ENCODE data around the gene F11. TPM values are rescaled to one million over a fixed set of nuclear protein-coding genes. Genes with fewer than 3 reads are reported as not detected.

Gene F11
- not detected for total RNA-seq

GRCh38 chr4:186265683-186266652, at the start of gene F11:
TSS of gene F11 (plus strand) at chr4:186266189. CDS start at chr4:186267137, 948 bp downstream.
- 69 to 78% methylated on average over 10 of the region's 10 CpGs for WGBS, 2 donors
- H3K9me3 ChIP-seq, result no peaks in the 10 kb centered on the region
- H3K36me3 ChIP-seq, result no peaks in the 10 kb centered on the region
- H3K4me3 ChIP-seq (replicated peaks in 1 of 3), result no peak within 1 kb of the TSS
- H3K27me3 ChIP-seq, result no peaks in the 10 kb centered on the region
- TF ChIP-seq, protein P1, sequence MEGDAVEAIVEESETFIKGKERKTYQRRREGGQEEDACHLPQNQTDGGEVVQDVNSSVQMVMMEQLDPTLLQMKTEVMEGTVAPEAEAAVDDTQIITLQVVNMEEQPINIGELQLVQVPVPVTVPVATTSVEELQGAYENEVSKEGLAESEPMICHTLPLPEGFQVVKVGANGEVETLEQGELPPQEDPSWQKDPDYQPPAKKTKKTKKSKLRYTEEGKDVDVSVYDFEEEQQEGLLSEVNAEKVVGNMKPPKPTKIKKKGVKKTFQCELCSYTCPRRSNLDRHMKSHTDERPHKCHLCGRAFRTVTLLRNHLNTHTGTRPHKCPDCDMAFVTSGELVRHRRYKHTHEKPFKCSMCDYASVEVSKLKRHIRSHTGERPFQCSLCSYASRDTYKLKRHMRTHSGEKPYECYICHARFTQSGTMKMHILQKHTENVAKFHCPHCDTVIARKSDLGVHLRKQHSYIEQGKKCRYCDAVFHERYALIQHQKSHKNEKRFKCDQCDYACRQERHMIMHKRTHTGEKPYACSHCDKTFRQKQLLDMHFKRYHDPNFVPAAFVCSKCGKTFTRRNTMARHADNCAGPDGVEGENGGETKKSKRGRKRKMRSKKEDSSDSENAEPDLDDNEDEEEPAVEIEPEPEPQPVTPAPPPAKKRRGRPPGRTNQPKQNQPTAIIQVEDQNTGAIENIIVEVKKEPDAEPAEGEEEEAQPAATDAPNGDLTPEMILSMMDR (IDR thresholded peaks at IDR 0.05), result no peak
- no peak for TF ChIP-seq POLR2A (IDR thresholded peaks at IDR 0.05)
- DNase-seq, result no peak
- H3K27ac ChIP-seq, result no peak within 1 kb of the TSS
- intact Hi-C loops (cut with DNase I), result no loop called here
- H3K4me1 ChIP-seq, result no peaks in the 10 kb centered on the region

- DNase-seq, result no peak
- H3K9me3 ChIP-seq, result no peaks in the 10 kb centered on the region
- H3K27ac ChIP-seq, result no peak overlapping the region
- H3K27me3 ChIP-seq, result no peaks in the 10 kb centered on the region
- TF ChIP-seq POLR2A (IDR thresholded peaks at IDR 0.05), result no peak
- TF ChIP-seq, protein P1 (IDR thresholded peaks at IDR 0.05), result no peak
- no peaks in the 10 kb centered on the region for H3K36me3 ChIP-seq
- WGBS, 2 donors, result 66 to 67% methylated on average over 8 of the region's 8 CpGs
- H3K4me3 ChIP-seq (replicated peaks in 1 of 3), result no peak overlapping the region
- H3K4me1 ChIP-seq, result no peaks in the 10 kb centered on the region
- intact Hi-C loops (cut with DNase I), result no loop called here
Measured at GRCh38 chr4:186216465-186217024, 49.4 kb upstream of the F11 start.

- no peak for DNase-seq
- Histone ChIP-seq H3K36me3 (no peaks in the 10 kb centered on the region), H3K9me3 (no peaks in the 10 kb centered on the region), H3K4me3 (replicated peaks in 1 of 3) (no peak overlapping the region), H3K27me3 (no peaks in the 10 kb centered on the region), H3K4me1 (no peaks in the 10 kb centered on the region), H3K27ac (no peak overlapping the region)
- intact Hi-C loops (cut with DNase I), result no loop called here
- no peak for TF ChIP-seq POLR2A (IDR thresholded peaks at IDR 0.05)
- TF ChIP-seq, protein P1 (IDR thresholded peaks at IDR 0.05), result no peak
- WGBS, 2 donors, result 73 to 80% methylated on average over 1 of the region's 1 CpG
Measured at GRCh38 chr4:186217733-186218293, 48.2 kb upstream of the F11 start.

DNA sequence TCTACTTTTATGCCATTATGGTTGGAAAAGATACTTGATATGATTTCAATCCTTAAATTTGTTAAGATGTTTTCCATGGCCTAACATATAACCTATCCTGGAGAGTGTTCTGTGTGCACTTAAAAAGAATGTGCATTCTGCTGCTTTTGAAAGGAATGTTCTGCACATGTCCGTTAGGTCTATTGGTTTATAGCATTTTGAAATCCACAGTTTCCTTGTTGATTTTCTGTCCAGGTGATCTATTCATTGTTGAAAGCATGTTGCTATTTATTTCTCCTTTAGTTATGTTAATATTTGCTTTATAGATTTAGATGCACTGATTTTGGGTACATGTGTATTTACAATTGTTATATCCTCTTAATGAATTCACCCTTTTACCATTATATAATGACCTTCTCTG, 44.4 kb upstream of the F11 start:
- Histone ChIP-seq H3K4me3 (replicated peaks in 1 of 3) (no peak overlapping the region), H3K4me1 (no peaks in the 10 kb centered on the region), H3K9me3 (no peaks in the 10 kb centered on the region), H3K27me3 (no peaks in the 10 kb centered on the region), H3K27ac (no peak overlapping the region), H3K36me3 (no peaks in the 10 kb centered on the region)
- WGBS, 2 donors, result 84 to 98% methylated on average over 1 of the region's 1 CpG
- DNase-seq, result no peak
- TF ChIP-seq, protein P1 (IDR thresholded peaks at IDR 0.05), result no peak
- intact Hi-C loops (cut with DNase I), result no loop called here

GRCh38 chr4:186225848-186226247, 40.1 kb upstream of the F11 start:
- H3K27ac ChIP-seq, result no peak overlapping the region
- H3K4me1 ChIP-seq, result no peaks in the 10 kb centered on the region
- H3K9me3 ChIP-seq, result no peaks in the 10 kb centered on the region
- no peak for DNase-seq
- H3K4me3 ChIP-seq (replicated peaks in 1 of 3), result no peak overlapping the region
- no peaks in the 10 kb centered on the region for H3K27me3 ChIP-seq
- no peak for TF ChIP-seq POLR2A (IDR thresholded peaks at IDR 0.05)
- TF ChIP-seq, protein P1 (IDR thresholded peaks at IDR 0.05), result no peak
- intact Hi-C loops (cut with DNase I), result no loop called here
- H3K36me3 ChIP-seq, result no peaks in the 10 kb centered on the region
